DLD1 (cell line): ENCODE data around the gene MCAT.

Source experiments
- in situ Hi-C: cut with HindIII; loops from 2 replicates; pipeline ENCODE4 v1.10.0; 2017; ENCODE audit warnings: low sequenced_read_pairs

MCAT gene

GRCh38 chr22:43142880-43143562, at the start of gene MCAT:
Gene MCAT, minus strand, starts transcription at chr22:43143398. Its CDS starts 50 bp downstream, at chr22:43143348.
- in situ Hi-C loops: no loop called here

- in situ Hi-C loops: no loop called here
Measured at GRCh38 chr22:43191831-43192230, 48.6 kb upstream of the MCAT start.

GRCh38 chr22:43188829-43189545, 45.8 kb upstream of the MCAT start:
- in situ Hi-C loops: no loop called here

- in situ Hi-C loops: no loop called here
Measured at GRCh38 chr22:43187171-43188099, 44.2 kb upstream of the MCAT start.

- in situ Hi-C loops: no loop called here
Measured at GRCh38 chr22:43186272-43187170, 43.3 kb upstream of the MCAT start, which contains the start of gene TTLL12. Gene TTLL12, minus strand, starts transcription at chr22:43187134. Its CDS starts 65 bp downstream, at chr22:43187069.

GRCh38 chr22:43185860-43186261, 42.7 kb upstream of the MCAT start:
- in situ Hi-C loops: no loop called here

- in situ Hi-C loops: no loop called here
Measured at GRCh38 chr22:43183496-43184277, 40.5 kb upstream of the MCAT start.

GRCh38 chr22:43182726-43183125, 39.5 kb upstream of the MCAT start:
- in situ Hi-C loops: no loop called here

- in situ Hi-C loops: no loop called here
Measured at GRCh38 chr22:43182118-43182517, 38.9 kb upstream of the MCAT start.

- in situ Hi-C loops: no loop called here
Measured at GRCh38 chr22:43181321-43182076, 38.3 kb upstream of the MCAT start.

- in situ Hi-C loops: no loop called here
Measured at GRCh38 chr22:43180670-43181069, 37.5 kb upstream of the MCAT start.

GRCh38 chr22:43179911-43180195, 36.7 kb upstream of the MCAT start:
- in situ Hi-C loops: no loop called here

- in situ Hi-C loops: no loop called here
Measured at GRCh38 chr22:43179146-43179910, 36.1 kb upstream of the MCAT start.

GRCh38 chr22:43177479-43177878, 34.3 kb upstream of the MCAT start:
- in situ Hi-C loops: no loop called here

- in situ Hi-C loops: no loop called here
Measured at GRCh38 chr22:43176090-43176489, 32.9 kb upstream of the MCAT start.

GRCh38 chr22:43174941-43175531, 31.8 kb upstream of the MCAT start:
- in situ Hi-C loops: no loop called here

GRCh38 chr22:43173976-43174720, 30.9 kb upstream of the MCAT start:
- in situ Hi-C loops: no loop called here
